ENCODE results near the gene ASCC3. TPM values are rescaled to one million over a fixed set of nuclear protein-coding genes. Genes with fewer than 3 reads are reported as not detected.
"Not testable (repeated sequence)": the region's sequence is repeated elsewhere in the genome, so short reads cannot be mapped to it uniquely, and the experiment has no call there.

ASCC3 gene
- total RNA-seq, 1 experiment from 2014 or later = 45.6 TPM

GRCh38 chr6:100891079-100891478 is 9.9 kb upstream of the ASCC3 start:
- H3K4me3 Mint-ChIP-seq (ENCODE audit: low read depth, unreplicated experiment) = no peak overlapping the region
- no peaks in the 10 kb centered on the region for H3K9me3 Mint-ChIP-seq (ENCODE audit: low read depth, unreplicated experiment)
- no peaks in the 10 kb centered on the region for H3K27me3 Mint-ChIP-seq (ENCODE audit: unreplicated experiment)
- no peaks in the 10 kb centered on the region for H3K36me3 Mint-ChIP-seq (ENCODE audit: insufficient read depth, unreplicated experiment)
- TF ChIP-seq CTCF (IDR thresholded peaks at IDR 0.05; ENCODE audit: unreplicated experiment) = no peak
- CTCF ChIA-PET = no interaction called here
- H3K27ac Mint-ChIP-seq (ENCODE audit: unreplicated experiment) = no peak overlapping the region
- H3K4me1 Mint-ChIP-seq (ENCODE audit: low read depth, unreplicated experiment) = no peaks in the 10 kb centered on the region
- DNase-seq = no peak
- BruUV-seq (replicated peaks) = no TSS peak
- intact Hi-C loops (cut with micrococcal nuclease; ENCODE audit: unreplicated experiment) = no loop called here

GRCh38 chr6:100890646-100891045 is 9.5 kb upstream of the ASCC3 start:
- H3K27ac Mint-ChIP-seq (ENCODE audit: unreplicated experiment); DNase-seq; H3K4me1 Mint-ChIP-seq (ENCODE audit: low read depth, unreplicated experiment); BruUV-seq (replicated peaks); H3K4me3 Mint-ChIP-seq (ENCODE audit: low read depth, unreplicated experiment); H3K9me3 Mint-ChIP-seq (ENCODE audit: low read depth, unreplicated experiment); H3K27me3 Mint-ChIP-seq (ENCODE audit: unreplicated experiment); CTCF ChIA-PET; H3K36me3 Mint-ChIP-seq (ENCODE audit: insufficient read depth, unreplicated experiment); intact Hi-C loops (cut with micrococcal nuclease; ENCODE audit: unreplicated experiment): not testable (repeated sequence)

- TF ChIP-seq CTCF (IDR thresholded peaks at IDR 0.05; ENCODE audit: unreplicated experiment) = no peak
- Mint-ChIP-seq H3K9me3 (ENCODE audit: low read depth, unreplicated experiment) (no peaks in the 10 kb centered on the region), H3K4me1 (ENCODE audit: low read depth, unreplicated experiment) (no peaks in the 10 kb centered on the region), H3K4me3 (ENCODE audit: low read depth, unreplicated experiment) (no peak overlapping the region), H3K27ac (ENCODE audit: unreplicated experiment) (no peak overlapping the region), H3K27me3 (ENCODE audit: unreplicated experiment) (no peaks in the 10 kb centered on the region), H3K36me3 (ENCODE audit: insufficient read depth, unreplicated experiment) (no peaks in the 10 kb centered on the region)
- BruUV-seq (replicated peaks) = no TSS peak
- intact Hi-C loops (cut with micrococcal nuclease; ENCODE audit: unreplicated experiment) = loop anchor here (10.0 kb wide), 1 partner anchor 195 kb away; no protein-coding TSS in a partner anchor
- CTCF ChIA-PET = no interaction called here
- no peak for DNase-seq
Measured at GRCh38 chr6:100889351-100889750, 8.2 kb upstream of the ASCC3 start.

- no peaks in the 10 kb centered on the region for H3K9me3 Mint-ChIP-seq (ENCODE audit: low read depth, unreplicated experiment)
- H3K27ac Mint-ChIP-seq (ENCODE audit: unreplicated experiment) = no peak overlapping the region
- intact Hi-C loops (cut with micrococcal nuclease; ENCODE audit: unreplicated experiment) = loop anchor here (10.0 kb wide), 1 partner anchor 199 kb away; no protein-coding TSS in a partner anchor
- H3K4me1 Mint-ChIP-seq (ENCODE audit: low read depth, unreplicated experiment) = peaks cover 16% of the 10 kb centered on the region
- no peak for DNase-seq
- BruUV-seq (replicated peaks) = no TSS peak
- peaks cover 9% of the 10 kb centered on the region for H3K36me3 Mint-ChIP-seq (ENCODE audit: insufficient read depth, unreplicated experiment)
- H3K4me3 Mint-ChIP-seq (ENCODE audit: low read depth, unreplicated experiment) = no peak overlapping the region
- CTCF ChIA-PET = no interaction called here
- no peak for TF ChIP-seq CTCF (IDR thresholded peaks at IDR 0.05; ENCODE audit: unreplicated experiment)
- no peaks in the 10 kb centered on the region for H3K27me3 Mint-ChIP-seq (ENCODE audit: unreplicated experiment)
Measured at GRCh38 chr6:100886076-100886475, 4.9 kb upstream of the ASCC3 start.

GRCh38 chr6:100883347-100883746 is 2.2 kb upstream of the ASCC3 start:
- Mint-ChIP-seq H3K4me3 (ENCODE audit: low read depth, unreplicated experiment) (no peak overlapping the region), H3K9me3 (ENCODE audit: low read depth, unreplicated experiment) (no peaks in the 10 kb centered on the region), H3K4me1 (ENCODE audit: low read depth, unreplicated experiment) (peaks cover 16% of the 10 kb centered on the region), H3K27me3 (ENCODE audit: unreplicated experiment) (no peaks in the 10 kb centered on the region), H3K27ac (ENCODE audit: unreplicated experiment) (no peak overlapping the region), H3K36me3 (ENCODE audit: insufficient read depth, unreplicated experiment) (peaks cover 14% of the 10 kb centered on the region)
- no peak for DNase-seq
- CTCF ChIA-PET = no interaction called here
- no peak for TF ChIP-seq CTCF (IDR thresholded peaks at IDR 0.05; ENCODE audit: unreplicated experiment)
- intact Hi-C loops (cut with micrococcal nuclease; ENCODE audit: unreplicated experiment) = loop anchor here (10.0 kb wide), 1 partner anchor 201 kb away; no protein-coding TSS in a partner anchor
- no TSS peak for BruUV-seq (replicated peaks)
